HEK293 (cell line): ENCODE results near the gene LAMA1.

Experiments used
- CTCF ChIA-PET: fragments of 350-600 bp; formaldehyde crosslinking; extraction: SDS; loops from one replicate; lab custom pipeline; 2021; ENCODE audit warnings: antibody characterized with exemption; lab: Yijun Ruan, JAX
- POLR2A ChIA-PET: fragments of 300-600 bp; formaldehyde crosslinking; extraction: SDS; loops from one replicate; lab custom pipeline; 2020; ENCODE audit warnings: antibody characterized with exemption, inconsistent platforms; lab: Yijun Ruan, JAX
- H3K27ac ChIP-seq: fragments of 200-500 bp; sonication (Bioruptor generic); 2 replicates; pipeline ENCODE4 v1.5.1; 2014; ENCODE audit warnings: low read depth, low read length, control low read depth, inconsistent platforms; ENCODE audit errors: extremely low read depth
- H3K36me3 ChIP-seq, 2 experiments: fragments of 200-500 bp in 1 of 2; sonication (Bioruptor generic) in 1 of 2; 1 replicate in 1 of 2; 2 replicates in 1 of 2; pipeline ENCODE4 v1.5.1; 2014 to 2017; ENCODE audit warnings: inconsistent platforms in 2 of 2, low read length in 2 of 2; ENCODE audit not compliant: control insufficient read depth in 2 of 2, insufficient read depth in 1 of 2
- H3K4me1 ChIP-seq: fragments of 200-500 bp; sonication (Bioruptor generic); 2 replicates; pipeline ENCODE4 v1.5.1; 2014; ENCODE audit warnings: mild to moderate bottlenecking, low read length, inconsistent platforms; ENCODE audit not compliant: control insufficient read depth, insufficient read depth
- H3K4me3 ChIP-seq: 2 replicates; pipeline ENCODE4 v1.5.1; 2011; ENCODE audit warnings: low read depth, mild to moderate bottlenecking, control low read depth, low read length, moderate library complexity
- H3K9me3 ChIP-seq: fragments of 200-500 bp; sonication (Bioruptor generic); 2 replicates; pipeline ENCODE4 v1.5.1; 2014; ENCODE audit warnings: low read depth, low read length, inconsistent platforms; ENCODE audit not compliant: control insufficient read depth, insufficient read depth
- BCL6B ChIP-seq: fragments of 450-650 bp; formaldehyde crosslinking; IDR thresholded peaks from 2 replicates; pipeline ENCODE4 v1.5.1; 2017; ENCODE audit warnings: missing biosample characterization, missing genetic modification characterization
- GLI2 ChIP-seq: fragments of 450-650 bp; formaldehyde crosslinking; IDR thresholded peaks from 2 replicates; pipeline ENCODE4; 2017; ENCODE audit warnings: missing biosample characterization, missing genetic modification characterization, low read depth, borderline replicate concordance
- KLF1 ChIP-seq: fragments of 450-650 bp; formaldehyde crosslinking; IDR thresholded peaks from 2 replicates; pipeline ENCODE4 v1.5.1; 2016; ENCODE audit warnings: missing biosample characterization, missing genetic modification characterization
- KLF10 ChIP-seq: fragments of 450-650 bp; IDR thresholded peaks from 2 replicates; pipeline ENCODE4 v1.5.1; 2018; ENCODE audit warnings: missing biosample characterization, mild to moderate bottlenecking, missing genetic modification characterization
- PRDM4 ChIP-seq: fragments of 450-650 bp; formaldehyde crosslinking; IDR thresholded peaks from 2 replicates; pipeline ENCODE4 v1.5.1; 2017; ENCODE audit warnings: missing biosample characterization, missing genetic modification characterization
- REPIN1 ChIP-seq: fragments of 450-650 bp; formaldehyde crosslinking; IDR thresholded peaks from 2 replicates; pipeline ENCODE4 v1.5.1; 2017; ENCODE audit warnings: missing biosample characterization, missing genetic modification characterization, low read depth
- SETDB1 ChIP-seq: IDR thresholded peaks from one replicate; pipeline ENCODE4 v1.6.1; 2017; ENCODE audit warnings: mild to moderate bottlenecking, low read length, moderate library complexity, mixed read lengths; ENCODE audit not compliant: insufficient read length
- TSHZ1 ChIP-seq: fragments of 450-650 bp; formaldehyde crosslinking; IDR thresholded peaks from 2 replicates; pipeline ENCODE4 v1.5.1; 2016; ENCODE audit warnings: missing biosample characterization, missing genetic modification characterization, borderline replicate concordance
- ZNF10 ChIP-seq: fragments of 450-650 bp; formaldehyde crosslinking; IDR thresholded peaks from 2 replicates; pipeline ENCODE4 v1.5.1; 2017; ENCODE audit warnings: missing biosample characterization, missing genetic modification characterization
- ZNF157 ChIP-seq: fragments of 450-650 bp; formaldehyde crosslinking; IDR thresholded peaks from 2 replicates; pipeline ENCODE4 v1.5.1; 2016; ENCODE audit warnings: missing biosample characterization, missing genetic modification characterization
- ZNF354C ChIP-seq: fragments of 450-650 bp; formaldehyde crosslinking; IDR thresholded peaks from 2 replicates; pipeline ENCODE4 v1.5.1; 2016; ENCODE audit warnings: missing biosample characterization, missing genetic modification characterization, low read depth, borderline replicate concordance
- ZNF398 ChIP-seq: fragments of 450-650 bp; formaldehyde crosslinking; IDR thresholded peaks from 2 replicates; pipeline ENCODE4 v1.5.1; 2017; ENCODE audit warnings: missing biosample characterization, missing genetic modification characterization
- ZNF449 ChIP-seq: fragments of 450-650 bp; formaldehyde crosslinking; IDR thresholded peaks from 2 replicates; pipeline ENCODE4 v1.5.1; 2017; ENCODE audit warnings: missing biosample characterization, mild to moderate bottlenecking, missing genetic modification characterization, moderate library complexity
- ZNF48 ChIP-seq: fragments of 450-650 bp; formaldehyde crosslinking; IDR thresholded peaks from 2 replicates; pipeline ENCODE4 v1.5.1; 2016; ENCODE audit warnings: missing biosample characterization, missing genetic modification characterization
- ZNF558 ChIP-seq: fragments of 450-650 bp; formaldehyde crosslinking; IDR thresholded peaks from 2 replicates; pipeline ENCODE4 v1.5.1; 2016; ENCODE audit warnings: missing biosample characterization, missing genetic modification characterization
- ZNF610 ChIP-seq: fragments of 450-650 bp; formaldehyde crosslinking; IDR thresholded peaks from 2 replicates; pipeline ENCODE4 v1.5.1; 2016; ENCODE audit warnings: missing biosample characterization, missing genetic modification characterization, borderline replicate concordance
- ZNF629 ChIP-seq: fragments of 450-650 bp; formaldehyde crosslinking; IDR thresholded peaks from 2 replicates; pipeline ENCODE4 v1.5.1; 2017; ENCODE audit warnings: missing biosample characterization, missing genetic modification characterization
- ZNF654 ChIP-seq: fragments of 450-650 bp; formaldehyde crosslinking; IDR thresholded peaks from 2 replicates; pipeline ENCODE4 v1.5.1; 2016; ENCODE audit warnings: low read depth, missing biosample characterization, missing genetic modification characterization
- ZSCAN4 ChIP-seq: fragments of 450-650 bp; formaldehyde crosslinking; IDR thresholded peaks from 2 replicates; pipeline ENCODE4 v1.5.1; 2017; ENCODE audit warnings: missing biosample characterization, missing genetic modification characterization

Gene LAMA1

GRCh38 chr18:6934859-6935258 is 182.7 kb downstream of the LAMA1 start:
- POLR2A ChIA-PET: no interaction called here
- CTCF ChIA-PET: interaction anchor here (0.6 to 2.3 kb wide), 6 partner anchors 13 to 268 kb away, joined by 3 to 11 read pairs (median 4); no protein-coding TSS in a partner anchor
- TF ChIP-seq ZNF10 (tag by site-specific recombination) (no peak), ZNF558 (tag by site-specific recombination) (peak; percentile 94)
- H3K36me3 ChIP-seq: no peaks in the 10 kb centered on the region
- no peak overlapping the region for H3K4me3 ChIP-seq
- no peaks in the 10 kb centered on the region for H3K4me1 ChIP-seq
- no peak overlapping the region for H3K27ac ChIP-seq
- H3K9me3 ChIP-seq: no peaks in the 10 kb centered on the region

GRCh38 chr18:6929370-6930102 is 188.1 kb downstream of the LAMA1 start:
- CTCF ChIA-PET: interaction anchor here (0.5 kb wide), 1 partner anchor 78 kb away, joined by 3 read pairs; no protein-coding TSS in a partner anchor
- no peaks in the 10 kb centered on the region for H3K9me3 ChIP-seq

GRCh38 chr18:6928359-6928758 is 189.2 kb downstream of the LAMA1 start:
- H3K27ac ChIP-seq: no peak overlapping the region
- ChIA-PET CTCF (interaction anchor here (0.8 kb wide), 1 partner anchor 8 kb away, joined by 3 read pairs; no protein-coding TSS in a partner anchor), POLR2A (no interaction called here)
- H3K4me3 ChIP-seq: no peak overlapping the region
- H3K9me3 ChIP-seq: no peaks in the 10 kb centered on the region
- H3K4me1 ChIP-seq: no peaks in the 10 kb centered on the region
- no peaks in the 10 kb centered on the region for H3K36me3 ChIP-seq
- TF ChIP-seq TSHZ1 (tag by site-specific recombination) (no peak), ZNF629 (tag by site-specific recombination) (no peak), PRDM4 (tag by site-specific recombination) (no peak), ZNF398 (tag by site-specific recombination) (no peak), REPIN1 (tag by site-specific recombination) (no peak), ZNF48 (tag by site-specific recombination) (no peak), ZNF610 (tag by site-specific recombination) (no peak), BCL6B (no peak), ZNF449 (tag by site-specific recombination) (no peak), ZNF654 (tag by site-specific recombination) (no peak), ZNF157 (tag by site-specific recombination) (no peak), ZSCAN4 (tag by site-specific recombination) (no peak), SETDB1 (no peak), KLF10 (tag by site-specific recombination) (no peak), GLI2 (tag by site-specific recombination) (no peak)

More at GRCh38 chr18:6929370-6930102, 188.1 kb downstream of the LAMA1 start:
- TF ChIP-seq ZNF354C (tag by site-specific recombination) (no peak), KLF1 (tag by site-specific recombination) (peak; percentile 98)
- POLR2A ChIA-PET: no interaction called here
- Histone ChIP-seq H3K36me3 (no peaks in the 10 kb centered on the region), H3K4me3 (no peak overlapping the region), H3K4me1 (no peaks in the 10 kb centered on the region), H3K27ac (no peak overlapping the region)
